ENCODE results near the gene GRXCR2.
"Not testable (repeated sequence)": the region's sequence is repeated elsewhere in the genome, so short reads cannot be mapped to it uniquely, and the experiment has no call there.

Gene GRXCR2

DNA sequence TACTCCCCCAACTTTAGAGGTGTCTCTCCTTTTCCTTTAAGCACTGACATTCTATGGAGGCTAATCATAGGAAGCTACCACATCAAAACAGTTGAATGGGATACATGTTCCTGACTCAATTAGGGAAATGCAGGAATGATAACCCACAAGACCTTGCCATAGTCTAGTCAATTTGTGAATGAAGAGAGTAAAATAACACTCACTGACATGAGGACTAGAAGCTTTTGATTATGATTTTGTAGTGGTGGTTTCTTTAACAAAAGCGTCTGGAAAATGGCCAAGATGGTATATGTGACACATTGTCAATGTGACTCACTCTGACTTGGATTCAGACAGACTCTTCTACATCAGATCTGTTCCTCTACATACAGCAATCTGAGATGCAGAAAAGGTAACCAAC is 24.0 kb downstream of the GRXCR2 start:
- TF ChIP-seq, protein P1, sequence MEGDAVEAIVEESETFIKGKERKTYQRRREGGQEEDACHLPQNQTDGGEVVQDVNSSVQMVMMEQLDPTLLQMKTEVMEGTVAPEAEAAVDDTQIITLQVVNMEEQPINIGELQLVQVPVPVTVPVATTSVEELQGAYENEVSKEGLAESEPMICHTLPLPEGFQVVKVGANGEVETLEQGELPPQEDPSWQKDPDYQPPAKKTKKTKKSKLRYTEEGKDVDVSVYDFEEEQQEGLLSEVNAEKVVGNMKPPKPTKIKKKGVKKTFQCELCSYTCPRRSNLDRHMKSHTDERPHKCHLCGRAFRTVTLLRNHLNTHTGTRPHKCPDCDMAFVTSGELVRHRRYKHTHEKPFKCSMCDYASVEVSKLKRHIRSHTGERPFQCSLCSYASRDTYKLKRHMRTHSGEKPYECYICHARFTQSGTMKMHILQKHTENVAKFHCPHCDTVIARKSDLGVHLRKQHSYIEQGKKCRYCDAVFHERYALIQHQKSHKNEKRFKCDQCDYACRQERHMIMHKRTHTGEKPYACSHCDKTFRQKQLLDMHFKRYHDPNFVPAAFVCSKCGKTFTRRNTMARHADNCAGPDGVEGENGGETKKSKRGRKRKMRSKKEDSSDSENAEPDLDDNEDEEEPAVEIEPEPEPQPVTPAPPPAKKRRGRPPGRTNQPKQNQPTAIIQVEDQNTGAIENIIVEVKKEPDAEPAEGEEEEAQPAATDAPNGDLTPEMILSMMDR (IDR thresholded peaks at IDR 0.05; ENCODE audit: extremely low read depth, missing control alignments), result no peak
- DNase-seq (ENCODE audit: low spot score), result no peak

DNA sequence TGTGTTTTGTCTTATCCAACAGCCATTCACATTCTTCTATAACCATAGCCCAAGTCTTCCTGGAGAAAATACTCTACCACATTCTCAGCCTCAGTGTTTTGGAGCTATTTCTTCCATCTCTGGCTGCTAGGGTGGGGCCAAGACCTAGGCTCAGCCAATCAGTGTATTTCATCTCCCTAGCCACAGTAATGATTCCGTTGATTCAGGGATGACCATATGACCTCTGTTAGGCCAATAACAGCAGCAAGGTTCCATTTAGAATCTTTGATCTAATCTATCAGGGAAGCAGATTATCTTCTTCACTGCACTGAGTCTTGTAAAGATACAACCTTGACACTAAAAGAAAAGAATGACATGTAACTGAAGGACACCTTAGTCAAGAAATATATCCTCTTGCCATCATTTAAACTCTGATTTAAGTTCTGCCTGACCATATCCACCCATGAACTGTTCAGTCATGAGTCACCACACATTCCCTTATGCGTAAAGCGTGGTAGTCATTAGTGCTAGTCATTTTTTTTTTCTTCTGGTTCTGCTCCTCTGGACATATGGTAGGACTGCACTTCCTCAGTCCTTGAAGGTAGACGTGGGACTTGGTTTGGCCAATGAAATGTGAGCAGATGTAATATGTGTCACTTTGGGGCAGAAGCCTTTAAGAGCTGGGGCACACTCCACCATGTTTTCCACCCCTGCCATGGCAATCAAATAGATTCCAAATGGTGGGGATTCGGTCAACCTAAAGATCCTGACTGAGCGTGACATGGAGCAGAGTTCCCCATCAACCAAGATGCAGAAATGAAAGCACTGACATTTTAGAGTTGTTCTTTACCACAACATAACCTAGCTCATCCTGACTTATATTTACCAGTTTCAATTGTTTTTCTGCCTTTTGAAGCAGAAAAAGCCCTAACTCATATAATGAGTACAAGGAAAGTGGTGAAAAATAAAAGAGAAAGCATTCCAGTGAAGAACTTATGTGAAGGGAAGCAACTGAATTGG is 25.0 kb downstream of the GRXCR2 start:
- TF ChIP-seq, protein P1 (IDR thresholded peaks at IDR 0.05; ENCODE audit: extremely low read depth, missing control alignments), result no peak
- DNase-seq (ENCODE audit: low spot score), result no peak

DNA sequence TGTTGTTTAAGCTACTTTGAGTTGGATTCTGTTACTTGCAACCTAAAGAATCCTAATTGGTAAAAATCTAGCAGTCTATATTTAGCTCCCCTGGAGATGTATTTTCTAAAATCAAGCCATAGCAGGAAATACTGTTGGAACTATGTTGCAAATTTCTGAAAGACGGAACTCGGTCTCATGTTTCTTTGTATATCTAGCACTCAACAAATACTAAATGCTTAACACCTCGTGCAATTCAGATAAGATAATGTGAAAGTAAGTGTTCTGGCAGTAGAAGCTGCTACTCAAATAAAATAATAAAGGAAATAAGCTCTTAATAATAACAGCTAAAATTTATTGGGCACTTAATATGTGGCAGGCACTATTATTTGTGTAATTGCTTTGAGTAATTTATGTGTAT is 26.7 kb downstream of the GRXCR2 start:
- TF ChIP-seq, protein P1 (IDR thresholded peaks at IDR 0.05; ENCODE audit: extremely low read depth, missing control alignments), result no peak
- no peak for DNase-seq (ENCODE audit: low spot score)

DNA sequence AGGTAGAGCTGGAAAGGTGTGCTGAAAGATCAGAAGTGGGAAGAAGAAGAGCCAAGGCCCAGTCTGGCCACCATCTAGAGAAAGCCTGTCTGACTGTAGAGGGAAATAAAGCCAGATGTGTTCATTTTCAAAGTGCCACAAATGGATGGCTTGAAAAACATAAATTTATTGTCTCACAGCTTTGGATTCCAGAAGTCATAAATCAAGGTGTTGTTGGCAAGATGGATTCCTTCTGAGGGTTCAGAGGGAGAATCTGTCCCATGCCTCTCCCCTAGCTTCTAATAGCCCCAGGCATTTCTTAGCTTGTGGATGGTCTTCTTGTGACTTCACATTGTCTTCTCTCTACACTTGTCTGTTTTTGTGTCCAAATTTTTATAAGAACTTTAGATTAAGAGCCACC is 31.5 kb downstream of the GRXCR2 start:
- DNase-seq (ENCODE audit: low spot score), result no peak
- TF ChIP-seq, protein P1 (IDR thresholded peaks at IDR 0.05; ENCODE audit: extremely low read depth, missing control alignments), result no peak

DNA sequence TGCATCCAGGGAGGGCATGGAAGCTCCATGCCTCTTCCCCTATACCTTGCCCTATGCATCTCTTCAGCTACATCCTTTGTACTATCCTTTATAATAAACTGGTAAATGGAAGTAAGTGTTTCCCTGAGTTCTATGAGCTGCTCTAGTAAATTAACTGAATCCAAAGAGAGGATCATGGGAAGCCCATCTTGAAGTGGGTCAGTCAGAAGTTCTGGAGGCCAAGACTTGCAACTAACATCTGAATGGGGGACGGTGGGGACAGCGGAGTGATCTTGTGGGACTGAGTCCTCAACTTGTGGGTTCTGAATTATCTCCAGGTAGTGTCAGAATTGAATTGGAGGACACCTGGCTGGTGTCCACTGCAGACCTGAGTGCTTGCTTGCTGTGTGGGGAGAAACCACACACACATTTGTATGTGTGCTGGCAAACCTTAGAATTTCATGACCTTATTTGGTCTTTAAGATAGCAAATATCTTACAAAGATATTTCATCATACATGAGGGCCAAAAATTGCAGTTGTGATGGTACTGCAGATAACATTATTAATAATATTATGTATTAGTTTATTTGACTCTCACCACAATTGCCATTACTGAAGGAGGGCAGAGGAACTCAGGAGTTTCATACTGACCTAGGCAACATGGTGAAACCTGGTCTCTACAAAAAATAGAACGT is 32.2 kb downstream of the GRXCR2 start:
- TF ChIP-seq, protein P1 (IDR thresholded peaks at IDR 0.05; ENCODE audit: extremely low read depth, missing control alignments), result no peak
- DNase-seq (ENCODE audit: low spot score), result no peak

DNA sequence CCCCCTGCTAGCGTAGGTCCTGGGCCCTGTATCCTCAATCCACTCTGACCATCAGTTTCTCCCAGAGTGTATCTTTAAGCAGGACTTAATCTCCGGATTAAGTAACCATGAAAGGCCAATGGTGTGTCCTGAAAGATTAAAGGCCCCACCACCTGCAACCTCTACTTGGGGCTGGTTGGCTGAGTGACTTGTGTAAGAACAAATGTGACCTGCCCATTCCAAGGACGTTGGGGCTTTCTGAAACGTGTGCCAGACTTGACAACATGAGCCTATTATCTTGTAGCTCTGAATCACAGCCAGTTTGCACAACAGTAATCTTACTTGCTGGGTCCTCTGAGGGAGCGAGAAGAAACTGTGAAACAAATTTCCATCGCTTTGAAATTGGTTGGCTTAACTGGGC is 34.5 kb downstream of the GRXCR2 start:
- TF ChIP-seq, protein P1 (IDR thresholded peaks at IDR 0.05; ENCODE audit: extremely low read depth, missing control alignments), result no peak
- no peak for DNase-seq (ENCODE audit: low spot score)

DNA sequence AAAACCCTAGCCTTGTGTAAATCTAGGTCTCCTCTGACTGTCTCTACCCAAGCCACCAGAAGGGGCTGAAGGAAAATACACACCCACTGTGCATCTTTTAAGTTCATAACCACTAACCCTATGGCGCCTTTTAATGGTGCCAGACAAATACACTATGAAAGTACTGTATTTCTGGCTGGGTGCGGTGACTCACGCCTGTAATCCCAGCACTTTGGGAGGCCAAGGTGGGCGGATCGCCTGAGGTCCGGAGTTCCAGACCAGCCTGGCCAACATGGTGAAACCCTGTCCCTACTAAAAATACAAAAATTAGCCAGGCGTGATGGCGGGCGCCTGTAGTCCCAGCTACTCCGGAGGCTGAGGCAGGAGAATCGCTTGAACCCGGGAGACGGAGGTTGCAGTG is 36.6 kb downstream of the GRXCR2 start:
- DNase-seq (ENCODE audit: low spot score), result not testable (repeated sequence)

All from GM20000 (cell line).